GM23338 (cell line): ENCODE results near the gene SLC15A1. TPM values are rescaled to one million over a fixed set of nuclear protein-coding genes. Genes with fewer than 3 reads are reported as not detected.

Experiments used
- ATAC-seq: fragments of 200-7000 bp; cut with Tn5 transposase; 3 replicates; pipeline ENCODE4 v1.9.1; 2020
- DNase-seq: peaks from one replicate; pipeline ENCODE4 v3.0.0-alpha.2; 2015; ENCODE audit warnings: low spot score
- H2AFZ ChIP-seq: fragments of 200-600 bp; sonication (generic); 2 replicates; pipeline ENCODE4 v1.8.0; 2016; ENCODE audit warnings: antibody characterized with exemption, mild to moderate bottlenecking, moderate library complexity
- H3F3A ChIP-seq: fragments of 200-600 bp; sonication (generic); replicated peaks from 2 replicates; pipeline ENCODE4 v1.8.0; 2017; ENCODE audit warnings: antibody characterized with exemption, mixed run types, low read depth
- H3K27ac ChIP-seq: fragments of 200-600 bp; sonication (generic); 2 replicates; pipeline ENCODE4 v1.6.1; 2016; ENCODE audit warnings: low read depth
- H3K27me3 ChIP-seq: fragments of 200-600 bp; sonication (generic); 2 replicates; pipeline ENCODE4 v1.8.0; 2016; ENCODE audit warnings: mild to moderate bottlenecking, mixed run types, moderate library complexity; ENCODE audit not compliant: insufficient read depth
- H3K36me3 ChIP-seq: fragments of 200-600 bp; sonication (generic); 2 replicates; pipeline ENCODE4 v1.8.0; 2016; ENCODE audit warnings: mild to moderate bottlenecking; ENCODE audit not compliant: insufficient read depth
- H3K4me1 ChIP-seq: fragments of 200-600 bp; sonication (generic); 2 replicates; pipeline ENCODE4 v1.8.0; 2016; ENCODE audit warnings: mild to moderate bottlenecking, moderate library complexity; ENCODE audit not compliant: insufficient read depth
- H3K4me2 ChIP-seq: fragments of 200-600 bp; sonication (generic); 2 replicates; pipeline ENCODE4 v1.7.1; 2017; ENCODE audit warnings: mixed run types
- H3K4me3 ChIP-seq: fragments of 200-600 bp; sonication (generic); 2 replicates; pipeline ENCODE4 v1.6.1; 2016; ENCODE audit warnings: mixed run types
- H3K79me2 ChIP-seq: fragments of 200-600 bp; sonication (generic); replicated peaks from 2 replicates; pipeline ENCODE4 v1.8.0; 2017; ENCODE audit warnings: mild to moderate bottlenecking; ENCODE audit not compliant: insufficient read depth
- H3K9me2 ChIP-seq: fragments of 200-600 bp; sonication (generic); 2 replicates; pipeline ENCODE4 v1.8.0; 2017; ENCODE audit not compliant: insufficient read depth
- H4K20me1 ChIP-seq: fragments of 200-600 bp; sonication (generic); replicated peaks from 2 replicates; pipeline ENCODE4 v1.8.0; 2017; ENCODE audit warnings: mild to moderate bottlenecking; ENCODE audit not compliant: insufficient read depth
- H3K27ac Mint-ChIP-seq: 2 replicates; pipeline ENCODE4 v1.8.0; 2020; ENCODE audit warnings: inconsistent platforms, mild to moderate bottlenecking, moderate library complexity, mixed read lengths
- H3K27me3 Mint-ChIP-seq: 3 replicates; pipeline ENCODE4 v1.8.0; 2022; ENCODE audit warnings: low read depth, mild to moderate bottlenecking, moderate library complexity, mixed read lengths, inconsistent platforms; ENCODE audit not compliant: insufficient read depth, poor library complexity
- H3K36me3 Mint-ChIP-seq: 3 replicates; pipeline ENCODE4 v1.8.0; 2021; ENCODE audit warnings: low read depth, mild to moderate bottlenecking, inconsistent platforms, moderate library complexity, mixed read lengths
- H3K4me1 Mint-ChIP-seq: 3 replicates; pipeline ENCODE4 v1.8.0; 2020; ENCODE audit warnings: mild to moderate bottlenecking, inconsistent platforms, mixed read lengths
- H3K4me3 Mint-ChIP-seq: 3 replicates; pipeline ENCODE4 v1.8.0; 2021; ENCODE audit warnings: moderate library complexity, mild to moderate bottlenecking, inconsistent platforms, mixed read lengths
- H3K9me3 Mint-ChIP-seq: 3 replicates; pipeline ENCODE4 v1.8.0; 2020; ENCODE audit warnings: moderate library complexity, mild to moderate bottlenecking, inconsistent platforms, mixed read lengths
- CREB1 ChIP-seq: fragments of 250-450 bp; sonication (Bioruptor Pico); IDR thresholded peaks from 2 replicates; pipeline ENCODE4 v1.5.0; 2020; ENCODE audit warnings: low read depth, mild to moderate bottlenecking, moderate library complexity
- ETS1 ChIP-seq: IDR thresholded peaks from 2 replicates; pipeline ENCODE4 v1.6.1; 2016; ENCODE audit warnings: antibody characterized with exemption
- EZH2 ChIP-seq: fragments of 200-600 bp; sonication (generic); IDR thresholded peaks from one replicate; pipeline ENCODE4 v1.8.0; 2017; ENCODE audit warnings: antibody characterized with exemption, mild to moderate bottlenecking, low read depth; ENCODE audit not compliant: unreplicated experiment
- JUNB ChIP-seq: IDR thresholded peaks from one replicate; pipeline ENCODE4 v1.6.1; 2016; ENCODE audit warnings: antibody characterized with exemption; ENCODE audit not compliant: unreplicated experiment
- POLR2AphosphoS5 ChIP-seq: IDR thresholded peaks from 2 replicates; pipeline ENCODE4 v1.6.1; 2016; ENCODE audit warnings: antibody characterized with exemption, low read depth
- REST ChIP-seq: IDR thresholded peaks from one replicate; pipeline ENCODE4 v1.6.1; 2018; ENCODE audit warnings: antibody characterized with exemption; ENCODE audit not compliant: unreplicated experiment
- STAT1 ChIP-seq: IDR thresholded peaks from one replicate; pipeline ENCODE4 v1.6.1; 2016; ENCODE audit warnings: antibody characterized with exemption; ENCODE audit not compliant: unreplicated experiment
- ZNF331 ChIP-seq: fragments of 250-450 bp; sonication (Bioruptor Pico); IDR thresholded peaks from 2 replicates; pipeline ENCODE4 v1.5.0; 2020; ENCODE audit warnings: low read depth, mild to moderate bottlenecking, moderate library complexity
- ZNF462 ChIP-seq: fragments of 250-450 bp; sonication (Bioruptor Pico); IDR thresholded peaks from 2 replicates; pipeline ENCODE4 v1.5.0; 2020; ENCODE audit warnings: mild to moderate bottlenecking, moderate library complexity
- polyA plus RNA-seq: library from polyadenylated mRNA; unstranded; fragments of >200 nt; fragmentation: Nextera tagmentation; extraction: Ambion mirVana; gene quantifications from 2 replicates; pipeline ENCODE4 v1.2.1, GENCODE V29; 2016
- total RNA-seq: library from RNA; depleted of rRNA; stranded (reverse); fragments of >200 nt; shearing (Covaris generic); gene quantifications from 2 replicates; pipeline ENCODE4 v1.2.3, GENCODE V29; 2014

Gene SLC15A1
- total and polyA plus RNA-seq, 2 experiments from 2014 or later, result 1.6 to 3.0 TPM

GRCh38 chr13:98778749-98779148, 26.3 kb upstream of the SLC15A1 start (continued):
- TF ChIP-seq REST, result no peak
- no peak for TF ChIP-seq ETS1
- TF ChIP-seq ZNF331 (CRISPR knock-in tag), result no peak
- TF ChIP-seq EZH2, result no peak
- no peak for TF ChIP-seq CREB1 (CRISPR knock-in tag)

- no peaks in the 10 kb centered on the region for H3K27me3 ChIP-seq
- H3K36me3 ChIP-seq, result no peaks in the 10 kb centered on the region
- H3K4me3 Mint-ChIP-seq, result no peak overlapping the region
- H3K4me2 ChIP-seq, result no peak overlapping the region
- H3K27ac Mint-ChIP-seq, result no peak overlapping the region
- peaks cover 8% of the 10 kb centered on the region for H3K9me2 ChIP-seq
- no peaks in the 10 kb centered on the region for H3K9me3 Mint-ChIP-seq
- peaks cover 11% of the 10 kb centered on the region; the same call in 2 of the 3 replicates for H3K4me1 Mint-ChIP-seq
- no peaks in the 10 kb centered on the region for H3K79me2 ChIP-seq
- H3K27ac ChIP-seq, result no peak overlapping the region
- DNase-seq (no peak), ATAC-seq (no peak)
- peaks cover 7% of the 10 kb centered on the region for H3K4me1 ChIP-seq
- H3K36me3 Mint-ChIP-seq, result peaks cover 3% of the 10 kb centered on the region; the same call in 1 of the 3 replicates
- peaks cover 10% of the 10 kb centered on the region for H3K27me3 Mint-ChIP-seq
- H2AFZ ChIP-seq, result no peak overlapping the region
- H4K20me1 ChIP-seq, result no peaks in the 10 kb centered on the region
- H3F3A ChIP-seq, result no peaks in the 10 kb centered on the region
- no peak overlapping the region for H3K4me3 ChIP-seq
- TF ChIP-seq POLR2AphosphoS5, result no peak
- TF ChIP-seq CREB1 (CRISPR knock-in tag), result no peak
- TF ChIP-seq REST, result no peak
- TF ChIP-seq ZNF462 (CRISPR knock-in tag), result no peak
- no peak for TF ChIP-seq JUNB
- no peak for TF ChIP-seq STAT1
- no peak for TF ChIP-seq EZH2
Measured at GRCh38 chr13:98776644-98777043, 24.2 kb upstream of the SLC15A1 start.
